GM12801 (cell line): Measurements from ENCODE around the gene PACSIN1.

ENCODE experiments used
- TF ChIP-seq, protein P1 (sequence below): IDR thresholded peaks from one replicate; pipeline ENCODE4 v1.5.1; 2011; ENCODE audit warnings: control low read depth; ENCODE audit not compliant: insufficient read length; ENCODE audit errors: extremely low read depth

PACSIN1 gene

DNA sequence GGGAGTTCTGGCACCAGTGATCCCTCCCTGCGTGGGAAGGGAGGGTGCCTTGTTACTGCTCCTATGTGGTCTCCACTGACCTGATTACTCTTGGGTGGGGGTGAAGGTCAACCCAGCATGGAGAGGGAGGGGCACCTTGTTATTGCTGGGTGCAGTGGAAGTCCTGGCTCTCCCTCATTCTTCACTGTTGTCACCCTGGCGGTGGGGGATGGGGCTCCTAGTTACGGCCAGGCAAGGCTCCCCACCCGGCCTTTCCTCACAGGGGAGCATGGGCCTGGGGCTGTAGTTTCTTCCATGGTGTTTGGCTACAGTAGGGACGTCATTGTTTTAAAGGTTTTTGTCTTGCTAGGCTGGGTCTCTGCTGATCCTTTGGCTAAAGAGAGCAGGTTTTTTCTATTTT lies 40.8 kb downstream of the PACSIN1 start:
- TF ChIP-seq, protein P1, sequence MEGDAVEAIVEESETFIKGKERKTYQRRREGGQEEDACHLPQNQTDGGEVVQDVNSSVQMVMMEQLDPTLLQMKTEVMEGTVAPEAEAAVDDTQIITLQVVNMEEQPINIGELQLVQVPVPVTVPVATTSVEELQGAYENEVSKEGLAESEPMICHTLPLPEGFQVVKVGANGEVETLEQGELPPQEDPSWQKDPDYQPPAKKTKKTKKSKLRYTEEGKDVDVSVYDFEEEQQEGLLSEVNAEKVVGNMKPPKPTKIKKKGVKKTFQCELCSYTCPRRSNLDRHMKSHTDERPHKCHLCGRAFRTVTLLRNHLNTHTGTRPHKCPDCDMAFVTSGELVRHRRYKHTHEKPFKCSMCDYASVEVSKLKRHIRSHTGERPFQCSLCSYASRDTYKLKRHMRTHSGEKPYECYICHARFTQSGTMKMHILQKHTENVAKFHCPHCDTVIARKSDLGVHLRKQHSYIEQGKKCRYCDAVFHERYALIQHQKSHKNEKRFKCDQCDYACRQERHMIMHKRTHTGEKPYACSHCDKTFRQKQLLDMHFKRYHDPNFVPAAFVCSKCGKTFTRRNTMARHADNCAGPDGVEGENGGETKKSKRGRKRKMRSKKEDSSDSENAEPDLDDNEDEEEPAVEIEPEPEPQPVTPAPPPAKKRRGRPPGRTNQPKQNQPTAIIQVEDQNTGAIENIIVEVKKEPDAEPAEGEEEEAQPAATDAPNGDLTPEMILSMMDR: no peak

DNA sequence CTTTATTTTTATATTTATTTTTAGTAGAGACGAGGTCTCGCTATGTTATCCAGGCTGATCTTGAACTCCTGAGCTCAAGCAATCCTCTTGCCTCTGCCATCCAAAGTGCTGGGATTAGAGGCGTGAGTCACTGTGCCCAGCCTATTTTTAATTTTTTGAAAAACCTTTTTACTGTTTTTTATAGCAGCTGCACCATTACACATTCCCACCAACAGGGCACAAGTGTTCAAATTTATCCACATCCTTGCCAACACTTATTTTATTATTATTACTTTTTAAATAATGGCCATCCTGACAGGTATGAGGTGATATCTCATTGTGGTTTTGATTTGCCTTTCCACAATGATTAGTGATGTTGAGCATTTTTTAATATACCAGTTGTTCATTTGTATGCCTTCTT lies 42.5 kb downstream of the PACSIN1 start:
- TF ChIP-seq, protein P1: no peak

DNA sequence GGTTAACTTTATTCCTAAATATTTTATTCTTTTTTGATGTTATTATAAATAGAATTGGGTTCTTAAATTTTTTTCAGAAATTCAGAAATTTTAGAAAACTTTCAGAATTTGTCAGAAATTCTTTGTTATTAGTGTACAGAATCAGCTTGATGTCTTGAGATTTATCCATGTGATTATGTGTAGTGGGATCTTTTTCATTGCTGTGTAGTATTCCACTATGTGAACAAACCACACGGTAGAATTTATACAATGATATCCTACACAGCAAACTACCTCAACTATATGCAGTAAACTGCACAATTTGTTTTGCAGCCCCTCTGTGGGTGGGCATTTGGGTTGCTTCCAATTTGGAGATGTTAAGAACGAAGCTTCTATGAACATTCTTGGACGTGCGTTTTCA lies 43.9 kb downstream of the PACSIN1 start:
- TF ChIP-seq, protein P1: no peak

DNA sequence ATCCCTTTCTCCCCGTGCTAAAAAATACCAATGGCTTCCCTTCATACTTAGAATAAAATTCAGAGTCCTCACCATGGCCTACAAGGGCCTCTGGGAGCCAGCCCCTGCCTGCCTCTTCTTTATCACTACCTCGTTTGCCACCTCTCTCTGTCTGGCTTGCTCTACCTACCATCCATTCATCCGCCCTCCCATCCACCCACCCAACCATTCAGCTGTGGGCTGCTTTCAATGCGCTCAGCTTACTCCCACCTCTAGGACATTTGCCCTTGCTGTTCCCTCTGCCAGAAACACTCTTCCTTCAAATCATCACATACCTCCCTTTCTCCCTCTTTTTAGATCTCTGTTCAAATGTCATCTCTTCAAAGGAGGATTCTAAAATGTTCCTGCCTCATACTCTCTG lies 44.4 kb downstream of the PACSIN1 start:
- TF ChIP-seq, protein P1: no peak

DNA sequence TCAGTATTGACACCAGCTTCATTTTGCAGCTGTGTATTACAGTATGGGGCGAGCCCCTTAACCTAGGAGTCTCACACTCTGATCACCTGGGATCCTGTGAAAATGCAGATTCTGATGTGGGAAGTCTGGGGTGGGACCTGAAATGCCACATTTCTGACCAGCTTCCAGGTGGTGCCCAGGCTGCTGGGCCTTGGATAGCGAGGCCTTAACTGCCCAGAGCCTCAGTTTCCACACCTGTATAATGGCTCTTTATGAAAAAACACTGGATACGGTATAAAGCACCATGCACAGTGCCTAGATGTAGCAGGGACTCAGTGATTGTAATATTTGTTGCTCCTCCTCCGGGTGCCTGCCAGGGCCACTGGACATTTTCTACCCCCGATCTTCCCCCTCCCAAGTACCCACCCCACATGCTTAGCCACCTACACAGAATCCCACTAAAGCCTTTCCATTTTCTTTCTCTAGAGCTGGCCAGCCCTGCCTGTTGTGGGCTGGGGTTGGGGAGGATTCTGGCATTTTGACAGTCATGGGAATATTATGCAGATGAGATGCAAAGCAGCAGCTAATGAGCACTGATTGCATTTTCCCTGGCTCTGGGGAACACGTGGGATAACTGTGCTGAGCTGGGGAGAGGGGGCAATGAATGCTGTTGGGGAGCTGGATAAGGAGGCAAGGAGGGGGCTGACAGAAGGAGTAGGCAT lies 45.5 kb downstream of the PACSIN1 start:
- TF ChIP-seq, protein P1: no peak

DNA sequence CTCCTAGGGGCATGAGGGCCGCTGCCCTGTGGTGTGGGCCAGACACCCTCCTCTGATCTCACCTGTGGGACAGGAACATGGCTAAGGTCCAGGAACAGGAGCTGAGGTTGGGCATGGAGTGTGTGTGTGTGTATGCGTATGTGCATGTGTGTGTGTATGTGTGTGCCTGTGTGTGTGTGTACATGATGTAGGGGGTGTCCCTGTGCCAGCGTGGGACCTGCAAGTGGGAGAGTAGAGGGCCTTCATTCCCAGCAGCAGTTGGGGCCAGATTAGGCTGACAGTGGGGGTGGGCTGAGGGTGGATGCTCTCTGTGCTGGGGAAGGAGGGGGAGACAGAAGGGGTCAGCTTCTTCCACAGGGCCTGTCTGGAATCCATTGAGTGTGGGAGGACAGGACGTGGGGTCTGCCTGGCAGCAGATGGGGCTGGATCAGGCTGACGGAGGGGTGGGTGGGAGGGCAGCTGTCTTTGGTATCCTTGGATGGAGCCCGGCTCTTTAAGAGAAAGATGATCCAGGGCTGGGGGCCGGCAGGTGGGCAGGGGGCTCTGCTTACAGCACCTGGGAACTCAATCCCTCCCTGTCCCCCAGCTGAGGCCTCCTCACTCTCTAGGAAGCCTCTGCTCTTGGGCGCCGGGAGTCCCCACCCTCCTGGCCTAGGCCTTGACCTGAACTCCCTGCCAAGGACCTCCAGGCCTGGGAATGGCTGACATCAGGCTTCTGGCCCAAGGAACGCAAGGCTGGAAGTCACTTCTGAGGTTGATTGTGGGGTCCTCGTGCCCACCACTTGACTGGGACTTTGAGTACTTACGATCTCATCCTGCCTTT lies 46.2 kb downstream of the PACSIN1 start:
- TF ChIP-seq, protein P1: no peak

DNA sequence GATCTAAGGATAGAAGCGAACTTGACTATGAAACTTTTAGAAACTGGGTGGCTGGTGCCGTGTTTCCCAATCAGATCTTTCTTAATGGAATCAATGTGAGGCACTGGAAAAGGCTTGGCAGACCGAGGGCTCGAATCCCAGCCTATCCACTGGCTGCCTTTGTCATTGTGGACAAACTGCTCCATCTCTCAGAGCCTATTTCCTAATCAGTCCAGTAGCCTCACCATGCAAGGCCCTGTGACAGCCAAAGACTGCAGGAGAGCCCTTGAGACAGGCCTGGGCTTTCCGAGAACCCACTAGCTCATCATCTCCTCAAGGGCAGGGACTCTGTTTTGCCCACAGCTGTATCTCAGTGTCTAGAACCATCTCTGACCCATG lies 46.9 kb downstream of the PACSIN1 start:
- TF ChIP-seq, protein P1: no peak
